CD4-positive, alpha-beta T cell treated with Interleukin-6 for 4 hours (primary cell): ENCODE measurements around the gene MED13.
"Not testable (repeated sequence)": the region's sequence is repeated elsewhere in the genome, so short reads cannot be mapped to it uniquely, and the experiment has no call there.

Experiments used
- DNase-seq: peaks from one replicate; pipeline ENCODE4 v3.0.0-alpha.2; 2020; ENCODE audit warnings: mixed read lengths

The MED13 gene

DNA sequence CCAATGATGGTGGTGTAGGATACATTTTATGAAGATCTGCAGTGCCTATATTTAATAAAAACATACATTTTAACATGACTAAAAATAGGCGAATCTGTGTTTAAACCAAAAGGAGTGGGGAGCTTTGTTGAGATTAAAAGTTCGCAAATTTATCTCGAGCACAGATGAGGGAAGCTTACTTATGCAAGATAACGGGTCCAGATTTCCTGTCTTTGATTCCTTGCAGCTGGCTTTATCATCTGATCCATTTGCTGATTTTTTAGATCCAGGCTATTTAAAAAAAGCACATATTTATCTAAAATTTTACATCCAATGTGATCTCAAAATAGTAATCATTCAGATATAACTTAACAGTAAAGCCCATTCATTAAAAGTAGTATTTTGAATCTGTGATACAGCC, 80.3 kb downstream of the MED13 start:
- no peak for DNase-seq

DNA sequence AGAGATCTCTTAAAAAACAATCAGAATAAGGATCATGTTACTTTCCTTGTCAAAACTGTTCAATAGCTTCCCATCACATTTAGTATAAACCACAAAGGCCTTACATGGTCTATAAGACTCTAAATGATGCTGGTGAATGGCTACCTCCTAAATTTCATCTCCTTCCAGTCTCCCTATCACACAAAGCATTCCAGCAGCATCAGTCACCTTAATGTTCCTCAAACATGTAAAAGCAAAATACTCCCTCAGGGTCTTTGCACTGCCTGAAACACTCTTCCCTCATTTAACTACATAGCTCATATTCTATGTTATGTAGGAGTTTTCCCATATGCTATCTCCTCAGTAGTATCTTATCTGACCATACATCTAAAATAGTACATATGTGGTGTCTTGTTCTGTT, 83.8 kb downstream of the MED13 start:
- no peak for DNase-seq

DNA sequence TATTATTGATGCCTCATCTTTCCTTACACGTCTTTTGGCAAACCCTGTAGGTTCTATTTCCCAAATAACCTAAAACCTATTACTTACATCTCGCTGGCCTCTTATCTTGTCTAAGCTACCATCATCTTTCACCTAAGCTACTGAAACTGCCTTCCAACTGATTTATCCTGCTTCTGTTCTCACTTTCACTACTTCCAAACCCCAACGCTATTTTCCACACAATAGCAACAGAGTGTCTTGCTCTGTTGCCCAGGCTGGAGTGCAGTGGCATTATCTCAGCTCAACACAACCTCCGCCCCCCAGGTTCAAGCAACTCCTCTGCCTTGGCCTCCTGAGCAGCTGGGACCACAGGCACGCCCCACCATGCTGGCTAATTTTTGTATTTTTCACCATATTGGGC, 84.5 kb downstream of the MED13 start:
- no peak for DNase-seq

DNA sequence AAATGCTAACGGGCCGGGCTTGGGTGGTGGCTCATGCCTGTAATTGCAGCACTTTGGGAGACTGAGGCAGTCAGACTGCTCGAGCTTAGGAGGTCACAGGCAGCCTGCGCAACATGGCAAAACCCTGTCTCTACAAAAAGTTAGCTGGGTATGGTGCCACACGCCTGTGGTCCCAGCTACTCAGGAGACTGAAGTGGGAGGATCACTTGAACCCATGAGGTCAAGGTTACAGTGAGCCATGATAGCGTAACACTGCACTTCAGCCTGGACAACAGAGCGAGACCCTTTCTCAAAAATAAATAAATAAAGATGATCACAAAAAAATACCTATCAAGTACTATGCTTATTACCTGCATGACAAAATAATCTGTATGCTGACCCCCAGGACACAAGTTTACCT, 91.0 kb downstream of the MED13 start:
- no peak for DNase-seq

DNA sequence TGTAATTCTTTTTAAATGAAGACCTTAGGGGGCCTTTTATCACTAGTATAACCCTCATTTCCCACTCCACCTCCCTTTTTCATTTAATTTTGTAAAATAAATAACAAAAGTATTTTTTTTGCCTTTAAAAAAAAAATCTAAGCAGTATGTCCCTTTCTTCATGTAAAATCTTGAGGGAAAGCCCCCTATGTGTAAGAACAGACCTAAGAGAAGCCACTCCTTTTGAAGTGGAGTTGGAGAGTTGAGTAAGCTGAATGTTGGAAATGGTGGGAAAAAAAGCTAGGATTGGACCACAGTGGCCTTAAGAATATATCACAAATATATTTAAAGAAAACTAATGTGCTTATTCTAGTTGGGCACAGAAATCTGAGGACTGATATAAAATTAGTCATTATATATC, 92.8 kb downstream of the MED13 start:
- no peak for DNase-seq

DNA sequence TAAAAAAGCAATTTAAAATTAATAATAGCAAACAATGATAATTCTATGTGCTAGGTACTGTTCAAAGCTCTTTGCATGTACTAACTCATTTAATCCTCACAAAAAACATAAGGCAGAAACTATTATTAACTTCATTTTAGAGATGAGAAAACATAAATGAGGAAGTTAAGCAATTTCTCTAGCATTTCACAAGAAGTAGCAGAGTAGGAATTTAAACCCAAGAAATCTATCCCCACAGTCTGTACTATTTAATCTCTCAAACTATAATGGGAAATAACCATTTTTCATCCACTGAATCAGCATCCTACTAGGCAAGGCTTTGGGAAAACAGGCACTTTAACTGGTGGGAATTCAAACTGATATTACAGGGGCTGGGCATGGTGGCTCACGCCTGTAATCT, 95.0 kb downstream of the MED13 start:
- no peak for DNase-seq

DNA sequence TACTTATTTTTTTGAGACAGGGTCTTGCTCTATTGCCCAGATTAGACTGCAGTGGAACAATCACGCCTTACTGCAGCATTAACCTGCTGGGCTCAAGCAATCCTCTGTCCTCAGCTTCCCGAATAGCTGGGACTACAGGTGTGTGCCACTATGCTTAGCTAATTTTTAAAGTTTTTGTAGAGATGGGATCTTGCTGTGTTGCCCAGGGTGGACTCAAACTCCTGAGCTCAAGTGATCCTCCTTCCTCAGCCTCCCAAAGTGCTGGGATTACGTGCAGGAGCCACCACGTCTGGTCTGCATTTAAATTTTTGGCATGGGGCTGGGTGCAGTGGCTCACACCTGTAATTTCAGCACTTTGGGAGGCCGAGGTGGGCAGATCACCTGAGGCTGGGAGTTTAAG, 96.3 kb downstream of the MED13 start:
- no peak for DNase-seq

DNA sequence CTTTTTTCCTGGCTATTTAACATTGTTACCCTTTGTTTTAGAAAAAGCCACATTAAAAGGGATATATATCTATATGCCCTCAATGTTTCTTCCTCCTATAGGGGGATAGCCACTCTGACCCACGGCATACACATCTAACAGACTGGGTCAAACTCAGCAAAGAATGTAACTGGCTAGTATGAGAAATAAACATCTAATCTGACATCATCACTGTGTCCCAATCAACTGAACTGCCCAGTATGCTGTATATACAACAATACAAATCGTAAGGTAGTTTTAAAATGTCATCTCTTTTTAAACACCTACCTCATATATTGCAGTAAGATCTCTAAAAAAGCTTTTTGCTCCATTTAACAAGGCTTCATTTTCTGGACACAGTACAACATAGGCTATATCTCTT, 97.3 kb downstream of the MED13 start:
- no peak for DNase-seq

DNA sequence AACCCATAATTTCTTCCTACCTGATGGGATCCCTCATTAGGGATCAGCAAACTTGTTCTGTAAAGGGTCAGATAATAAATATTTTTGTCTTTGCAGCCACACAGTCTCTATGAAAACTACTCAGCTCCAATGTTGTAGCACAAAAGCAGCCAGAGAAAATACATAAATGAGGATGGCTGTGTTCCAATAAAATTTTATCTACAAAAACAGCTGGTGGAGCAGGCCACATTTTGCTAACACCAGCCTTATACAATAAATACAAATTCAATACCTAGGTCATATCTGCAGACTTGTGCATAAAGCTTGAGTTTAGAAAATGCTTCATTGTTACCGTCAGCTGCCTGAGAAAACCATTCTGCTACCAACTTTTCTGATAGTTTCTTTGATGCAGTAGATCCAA, 98.9 kb downstream of the MED13 start:
- no peak for DNase-seq

DNA sequence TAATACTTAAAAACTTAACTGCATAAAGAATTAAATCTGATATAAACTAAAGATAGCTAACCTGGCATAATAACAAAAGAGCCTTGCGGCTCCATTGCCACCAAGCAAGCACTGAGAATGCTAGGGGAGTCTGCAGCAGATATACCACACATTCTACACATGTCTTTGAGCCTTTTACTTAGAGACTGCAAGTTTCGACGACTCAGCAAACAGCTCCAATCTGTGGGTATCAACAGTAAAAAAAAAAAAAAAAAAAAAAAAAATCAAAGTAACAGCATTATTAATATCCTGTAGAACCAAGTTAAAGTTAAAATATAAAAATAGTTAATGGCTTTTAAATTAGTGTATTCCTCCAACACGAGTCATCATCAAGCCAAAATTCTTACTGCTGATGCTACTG, 109.5 kb downstream of the MED13 start:
- DNase-seq: no peak

DNA sequence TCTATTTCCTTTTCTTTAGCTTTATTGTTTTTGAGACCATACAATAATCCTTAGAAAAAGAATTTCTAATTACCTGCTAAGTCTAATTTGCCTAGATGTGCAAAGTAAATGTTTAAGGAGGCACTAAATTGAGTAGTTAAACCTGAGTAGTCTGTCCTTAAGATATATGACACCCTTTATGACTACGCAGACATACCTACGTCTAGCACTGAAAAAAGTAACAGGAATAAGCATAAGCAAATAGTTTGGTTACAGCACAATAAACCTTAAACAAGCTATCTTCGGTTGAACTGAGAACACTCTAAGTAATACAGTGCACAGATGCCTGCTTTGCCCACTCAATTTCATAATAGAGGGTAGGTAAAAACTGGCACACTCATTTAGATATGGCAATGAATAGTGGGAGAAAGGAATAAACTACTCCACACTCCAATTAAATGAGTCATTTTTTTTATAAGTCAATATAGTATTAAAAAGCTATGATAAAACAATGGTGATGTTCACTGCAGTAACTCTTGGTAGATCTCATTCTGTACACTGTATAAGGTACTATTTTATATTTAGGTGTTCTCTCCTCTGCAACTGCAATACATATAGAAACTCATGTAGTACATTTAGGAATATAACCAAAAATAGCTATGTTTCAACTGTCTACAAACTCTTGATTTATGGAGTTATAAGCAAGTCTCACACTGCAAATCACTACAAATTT, 117.6 kb downstream of the MED13 start:
- DNase-seq: no peak

DNA sequence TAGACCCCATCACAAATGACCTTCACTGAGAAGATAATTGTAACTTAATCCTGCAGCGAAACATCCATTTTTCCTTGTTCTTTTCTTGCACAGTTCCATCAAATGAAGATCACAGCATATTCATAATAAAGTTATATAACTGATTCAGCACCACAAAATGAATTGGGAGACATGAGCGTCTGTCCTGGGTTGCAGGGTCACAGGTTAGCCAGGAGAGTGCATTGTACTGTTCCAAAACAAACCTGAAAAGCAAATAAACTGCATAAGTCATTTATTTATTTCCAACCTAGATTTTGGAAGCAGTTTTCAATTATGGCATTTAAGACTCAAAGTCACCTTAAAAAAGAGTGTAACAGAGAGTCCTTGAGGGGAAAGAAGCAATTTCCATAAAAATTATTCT, 118.7 kb downstream of the MED13 start:
- no peak for DNase-seq

DNA sequence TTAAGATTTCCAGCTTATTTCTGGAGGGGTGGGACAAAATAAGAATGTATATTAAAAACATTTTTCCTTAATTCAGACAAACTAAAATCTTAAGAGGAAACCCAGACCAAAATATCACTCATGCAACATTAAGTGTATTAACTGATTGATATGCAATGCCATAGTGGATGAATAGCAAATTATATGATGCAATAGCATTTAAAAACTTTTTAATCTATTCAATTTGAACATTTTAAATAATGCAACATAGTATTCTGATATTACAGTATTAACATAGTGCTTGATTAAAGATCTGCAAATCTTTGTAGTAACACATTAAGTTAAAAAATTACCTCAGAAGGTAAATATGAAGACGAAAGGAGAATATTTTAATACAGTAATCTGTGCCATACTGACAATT, 122.0 kb downstream of the MED13 start:
- DNase-seq: no peak

DNA sequence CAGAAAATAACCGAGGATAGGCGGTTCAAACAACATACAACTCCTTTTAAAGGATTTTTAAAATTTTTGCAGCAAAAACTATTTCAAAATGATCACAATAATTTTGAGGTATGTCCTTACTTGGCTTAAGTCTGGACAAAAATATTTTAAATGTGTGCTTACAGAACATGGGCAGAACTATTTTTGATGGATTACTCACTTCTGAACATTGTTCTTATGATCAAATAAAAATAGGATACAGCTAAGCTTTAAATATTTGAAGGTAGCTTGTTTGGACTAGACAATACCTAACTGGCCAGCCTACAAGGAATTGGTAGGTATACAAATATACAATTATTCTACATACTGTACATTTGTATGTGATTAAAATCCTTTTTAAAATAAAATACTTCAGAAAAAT, 123.0 kb downstream of the MED13 start:
- DNase-seq: no peak

DNA sequence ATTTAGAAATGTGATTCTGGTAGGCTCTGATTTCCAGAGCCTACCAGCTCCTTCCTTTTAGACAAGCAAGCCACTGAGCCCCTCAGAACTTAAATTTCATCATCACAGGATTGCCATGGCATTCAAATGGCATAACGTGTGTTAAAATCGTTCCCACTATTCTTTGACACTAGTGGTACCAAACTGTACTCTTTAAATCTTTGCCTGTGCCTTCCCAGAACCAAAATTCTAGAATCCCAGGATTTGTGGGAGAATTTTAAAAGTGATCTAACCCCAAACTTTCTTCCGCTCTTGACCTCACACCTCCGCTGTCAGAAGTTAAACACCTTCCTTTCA, 137.0 kb downstream of the MED13 start:
- no peak for DNase-seq

DNA sequence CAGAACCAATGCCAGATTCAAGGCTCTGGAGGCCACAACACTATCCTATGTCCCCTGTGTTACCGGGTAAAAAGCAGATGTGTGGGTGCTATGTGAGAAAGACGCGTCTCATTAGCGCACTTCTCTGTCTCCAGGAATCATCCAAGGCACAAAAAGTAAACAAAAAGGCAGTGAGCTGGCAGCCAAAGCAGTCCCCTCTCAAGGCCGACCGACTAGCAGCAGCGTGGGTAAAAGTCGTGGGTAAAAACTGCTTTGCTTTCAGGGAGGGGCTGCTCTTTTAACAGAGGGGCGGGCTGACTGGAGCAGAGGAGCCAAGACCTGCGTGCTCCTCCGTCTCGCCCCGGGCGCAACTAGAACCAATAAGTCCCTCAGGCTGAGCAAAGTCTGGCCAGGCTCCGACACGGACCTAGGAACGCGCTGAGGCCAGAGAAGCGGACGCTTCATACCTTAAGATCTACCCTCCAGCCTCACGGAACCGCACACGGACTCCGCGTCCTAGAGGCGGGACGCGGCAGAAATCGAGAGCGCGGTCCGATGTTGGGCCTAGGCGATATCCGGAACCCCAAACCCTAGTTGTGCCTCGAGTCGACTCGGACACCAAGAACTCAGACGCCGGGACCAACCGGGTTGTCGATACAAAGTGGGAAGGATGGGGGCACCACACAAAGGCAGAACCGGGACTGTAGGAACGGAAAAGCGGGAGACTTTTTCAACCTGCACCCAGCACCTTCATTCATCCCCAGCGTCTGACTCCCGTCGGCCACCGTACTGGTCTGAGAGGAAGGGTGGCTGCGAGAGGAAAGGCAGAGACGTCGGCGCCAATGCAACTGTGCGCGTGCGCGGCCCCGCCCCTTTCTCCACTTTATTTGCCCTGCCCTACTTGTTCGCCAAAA, 137.6 kb downstream of the MED13 start, which contains the start of gene INTS2:
TSS of gene INTS2 (minus strand) at position 775 of the 893 bp plus-strand sequence. CDS start 1,338 bp downstream, outside the sequence.
- DNase-seq: peak; percentile 97

DNA sequence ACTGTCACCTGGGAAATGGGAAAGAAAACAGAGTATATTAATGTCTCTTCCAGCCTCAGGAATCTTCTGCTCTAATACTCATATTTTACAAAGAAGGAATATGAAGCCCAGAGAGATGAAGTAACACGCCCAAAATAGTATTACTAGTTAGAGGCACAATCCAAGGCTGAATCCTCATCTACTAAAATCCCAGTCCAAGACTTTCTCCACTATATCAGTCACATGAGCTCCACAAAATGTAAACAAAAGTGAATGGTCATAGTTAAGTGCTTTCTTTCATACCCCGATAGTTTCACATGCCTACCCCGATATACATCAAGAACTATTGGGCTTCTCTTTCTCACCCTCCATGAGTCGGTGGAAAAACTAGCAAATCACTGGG, 138.3 kb downstream of the MED13 start:
- DNase-seq: no peak

DNA sequence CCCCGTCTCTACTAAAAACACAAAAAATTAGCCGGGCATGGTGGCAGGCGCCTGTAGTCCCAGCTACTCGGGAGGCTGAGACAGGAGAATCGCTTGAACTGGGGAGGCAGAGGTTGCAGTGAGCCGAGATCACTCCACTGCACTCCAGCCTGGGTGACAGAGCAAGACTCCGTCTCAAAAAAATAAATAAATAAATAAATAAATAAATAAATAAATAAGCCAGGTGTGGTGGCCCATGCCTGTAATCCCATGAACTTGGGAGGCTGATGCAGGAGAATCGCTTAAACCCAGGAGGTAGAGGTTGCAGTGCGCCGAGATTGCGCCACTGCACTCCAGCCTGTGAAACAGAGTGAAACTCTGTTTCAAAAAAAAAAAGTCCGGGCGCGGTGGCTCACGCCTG, 149.9 kb downstream of the MED13 start:
- not testable (repeated sequence) for DNase-seq

DNA sequence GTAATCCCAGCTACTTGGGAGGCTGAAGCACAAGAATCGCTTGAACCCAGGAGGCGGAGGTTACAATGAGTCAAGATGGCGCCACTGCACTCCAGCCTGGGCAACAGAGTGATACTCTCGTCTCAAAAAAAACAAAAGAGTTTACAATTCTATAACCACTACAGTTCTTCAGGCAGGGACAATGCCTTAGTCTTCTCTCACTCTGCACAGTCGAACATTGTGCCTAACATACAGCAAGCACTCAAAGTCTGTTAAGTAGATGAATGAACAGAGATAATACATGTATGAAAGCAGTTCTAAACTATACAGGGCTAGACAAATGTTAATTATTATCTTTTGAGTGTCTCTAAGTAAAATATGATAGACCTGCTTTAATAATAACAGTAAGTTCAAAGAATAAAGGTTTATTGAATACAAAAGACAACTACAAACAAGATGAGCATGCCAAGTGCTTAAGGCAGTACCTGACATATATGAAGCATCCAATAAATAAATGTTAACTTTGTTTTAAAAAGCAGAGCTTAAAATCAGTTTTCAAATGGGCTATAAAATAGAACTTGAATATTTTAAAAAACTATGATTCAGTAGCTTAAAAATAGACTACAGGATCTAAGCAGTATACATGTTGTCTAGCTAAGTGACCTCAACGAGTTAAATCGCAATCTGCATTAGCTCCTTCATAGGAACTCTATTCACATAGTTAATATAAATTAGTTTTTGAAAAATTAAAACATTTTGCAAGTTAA, 156.6 kb downstream of the MED13 start:
- DNase-seq: no peak

DNA sequence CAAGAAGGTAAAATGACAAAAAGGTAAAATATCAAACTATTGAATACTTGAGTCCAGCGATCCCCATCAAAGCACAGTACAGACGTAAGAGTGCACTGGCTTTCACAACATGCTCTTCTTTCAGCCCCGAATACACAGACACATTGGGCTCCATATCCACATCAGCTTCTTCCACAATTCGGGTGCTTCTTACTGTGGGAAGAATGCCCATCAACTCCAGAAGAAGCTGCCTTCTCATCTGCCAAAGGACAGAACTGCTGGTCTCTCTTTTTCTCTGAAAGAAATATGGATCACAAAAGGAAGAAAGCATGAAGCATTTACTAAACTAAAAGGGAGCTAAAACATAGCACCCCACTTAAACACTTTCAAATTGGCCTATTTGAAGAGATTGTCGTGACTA, 157.7 kb downstream of the MED13 start:
- DNase-seq: no peak

DNA sequence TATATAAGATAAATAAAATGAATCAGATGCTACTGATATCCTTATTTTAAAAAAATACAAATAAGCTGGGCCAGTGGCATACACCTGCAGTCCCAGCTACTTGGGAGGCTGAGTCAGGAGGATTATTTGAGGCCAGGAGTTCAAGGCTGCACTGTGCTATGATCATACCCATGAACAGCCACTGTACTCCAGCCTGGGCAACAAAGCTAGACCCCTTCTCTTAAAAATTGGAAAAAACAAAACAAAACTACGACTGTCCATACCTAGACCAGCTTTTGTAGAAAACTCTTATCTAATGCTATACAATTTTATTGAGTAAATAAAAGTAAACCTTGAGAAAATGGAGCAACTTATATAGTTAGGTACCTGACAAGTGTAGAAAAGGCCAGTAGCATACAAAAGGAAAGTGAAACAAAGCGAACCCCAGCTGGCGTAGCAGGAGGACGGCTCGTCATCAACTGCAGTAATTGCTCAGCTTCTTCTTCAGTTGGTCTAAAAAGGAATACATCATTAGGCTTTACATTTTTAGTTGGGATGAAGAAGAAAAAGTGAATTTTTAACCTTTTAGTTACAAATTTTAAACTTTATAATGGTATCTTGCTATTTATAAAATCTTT, 160.9 kb downstream of the MED13 start:
- DNase-seq: peak; percentile 53

DNA sequence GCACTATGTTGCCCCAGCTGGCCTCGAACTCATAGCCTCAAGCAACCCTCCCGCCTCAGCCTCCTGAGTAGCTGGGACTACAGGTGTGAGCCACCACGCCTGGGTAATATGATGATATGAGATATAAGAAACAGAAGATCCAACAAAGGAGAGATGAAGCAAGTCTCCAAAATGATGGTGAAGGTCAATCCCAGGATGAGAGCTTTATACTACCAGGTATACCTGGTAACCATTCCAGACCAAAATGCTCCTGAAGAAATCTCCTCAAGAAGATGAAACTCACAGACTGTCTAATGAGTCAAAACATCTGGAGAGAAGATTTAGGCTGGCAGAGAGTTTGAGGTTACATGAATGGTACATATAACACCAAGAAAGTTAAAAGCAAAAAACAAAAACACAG, 161.8 kb downstream of the MED13 start:
- DNase-seq: no peak

DNA sequence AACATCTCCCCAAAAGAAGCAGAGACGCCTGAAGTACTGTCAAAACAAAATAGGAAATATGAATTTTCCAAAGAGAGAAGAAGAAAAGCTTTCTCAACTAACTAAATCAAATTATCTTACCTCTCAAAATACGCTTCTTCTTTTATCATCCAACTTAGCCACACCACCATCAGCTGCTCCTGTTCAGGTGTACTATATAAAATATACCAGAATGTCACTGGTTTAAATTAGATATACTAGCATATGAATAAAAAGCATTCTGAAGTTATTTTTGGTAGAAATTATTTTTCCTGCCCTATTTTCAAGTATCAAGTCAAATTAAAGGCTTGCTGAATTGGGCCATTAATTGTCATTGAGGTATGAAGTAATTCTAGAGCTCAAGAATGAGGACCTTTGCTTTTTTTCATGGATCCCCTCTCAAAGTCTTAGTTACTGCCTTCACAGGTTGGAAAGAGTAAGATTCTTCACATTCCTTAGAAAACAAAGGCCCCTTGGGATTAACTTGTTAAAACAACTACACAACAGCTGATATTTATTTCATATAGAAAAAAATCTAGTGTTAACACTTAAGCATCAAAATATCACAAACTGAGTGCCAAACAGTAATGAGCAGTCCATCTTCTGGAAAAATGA, 167.4 kb downstream of the MED13 start:
- DNase-seq: no peak
